Left cardiac atrium (tissue), 4 donors: ENCODE measurements around the gene ATP5MC2. TPM values are rescaled to one million over a fixed set of nuclear protein-coding genes. Genes with fewer than 3 reads are reported as not detected.

ENCODE experiments used
- ATAC-seq, 2 donors: fragments of 200-7000 bp; cut with Tn5 transposase; one replicate each; pipeline ENCODE4 v1.9.1; 2020; ENCODE audit warnings: mild to moderate bottlenecking in 2 of 2, moderate library complexity in 2 of 2
- DNase-seq: peaks from one replicate; pipeline ENCODE4 v3.0.0-alpha.2; 2020
- intact Hi-C, 2 donors: fragments of 100-400 bp; cut with DNase I; formaldehyde crosslinking; loops; one replicate each; pipeline versions ENCODE4 v1.14.1 to v1.15.1; 2022 to 2023
- total RNA-seq, 2 donors: library from RNA; stranded (reverse); fragmentation: NEBNext Ultra II Directional; extraction: Animal tissue kit (Norgen Biotek cat#: 25700); gene quantifications; one replicate each; pipeline ENCODE4 v1.2.1, GENCODE V29; 2021
- donor health status: DM: no; HTN: yes; CAD: no.
- donor health status: DM: no; HTN: yes; CAD: no; lungs with severe emphysema.
- donor health status: DM: yes; HTN: yes; CAD: no.
- donor health status: Dilated cardiomyopathy.

The ATP5MC2 gene
- total RNA-seq, 2 donors from 2014 or later, result 416 TPM

DNA sequence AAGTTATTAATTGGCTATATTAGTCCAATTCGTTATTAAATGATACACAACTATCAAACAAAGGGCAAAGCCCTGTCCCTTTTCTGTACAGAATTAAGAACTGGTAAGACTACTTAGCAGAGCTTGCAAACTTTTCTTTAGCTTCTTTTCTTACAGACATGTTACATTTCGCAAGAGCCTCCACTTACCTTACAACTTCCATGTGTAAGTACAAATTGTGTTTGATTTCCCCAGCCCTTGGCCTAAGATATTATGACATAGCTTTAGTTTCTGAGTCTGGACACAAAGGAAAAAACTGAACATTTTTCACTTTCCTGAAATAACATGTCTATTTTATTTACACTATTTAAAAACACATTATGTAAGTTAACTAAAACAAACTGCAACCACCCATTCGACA is 51.4 kb downstream of the ATP5MC2 start:
- intact Hi-C loops, result no loop called here
- no peak for ATAC-seq

GRCh38 chr12:53623548-53624385 is 52.1 kb downstream of the ATP5MC2 start:
- DNase-seq, result no peak
- ATAC-seq, result peak in 1 of 2 donors; percentile 6
- intact Hi-C loops, result no loop called here

More for the DNA sequence above, 51.4 kb downstream of the ATP5MC2 start:
- no peak for DNase-seq

DNA sequence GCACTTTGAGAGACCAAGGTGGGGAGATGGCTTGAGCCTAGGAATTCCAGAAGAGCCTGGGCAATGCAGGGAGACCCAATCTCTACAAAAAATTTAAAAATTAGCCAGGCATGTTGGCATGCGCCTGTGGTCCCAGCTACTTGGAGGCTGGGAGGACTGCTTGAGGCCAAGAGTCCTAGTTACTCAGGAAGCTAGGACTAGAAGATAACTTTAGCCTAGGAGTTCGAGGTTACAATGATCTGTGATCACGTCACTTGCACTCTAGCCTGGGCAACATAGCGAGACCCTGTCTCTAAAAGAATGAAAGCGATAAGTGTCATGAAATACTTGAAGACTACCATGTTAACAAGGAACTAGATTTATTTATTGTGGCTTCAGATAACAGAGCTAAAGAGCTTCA is 53.2 kb downstream of the ATP5MC2 start:
- intact Hi-C loops, result no loop called here
- no peak for ATAC-seq
- DNase-seq, result no peak

- no peak for ATAC-seq
- intact Hi-C loops, result no loop called here
- no peak for DNase-seq
Observed at GRCh38 chr12:53618275-53618674, 57.6 kb downstream of the ATP5MC2 start.

GRCh38 chr12:53617700-53618099 is 58.2 kb downstream of the ATP5MC2 start:
- no peak for ATAC-seq
- DNase-seq, result no peak

GRCh38 chr12:53616950-53617349 is 58.9 kb downstream of the ATP5MC2 start:
- ATAC-seq (no peak), DNase-seq (no peak)
- intact Hi-C loops, result no loop called here

More at GRCh38 chr12:53617700-53618099, 58.2 kb downstream of the ATP5MC2 start:
- intact Hi-C loops, result no loop called here

Other genes starting within 250 kb of the ATP5MC2 start
- 10 to 100 TPM; 73.5 to 90.2 TPM for gene PRR13, start 234.3 kb downstream of the ATP5MC2 start, total RNA-seq
- 100 to 1,000 TPM; 504 to 545 TPM for gene PCBP2, start 224.0 kb downstream of the ATP5MC2 start, total RNA-seq
- gene MAP3K12, start 176.6 kb downstream of the ATP5MC2 start, total RNA-seq, result 1 to 10 TPM; 9.1 to 9.7 TPM
- 10 to 100 TPM; 12.5 to 15.3 TPM for gene TARBP2, start 174.8 kb downstream of the ATP5MC2 start, total RNA-seq
- gene NPFF, start 168.6 kb downstream of the ATP5MC2 start, total RNA-seq, result not detected
- 10 to 100 TPM; 30.1 to 34.7 TPM for gene ATF7, start 49.7 kb downstream of the ATP5MC2 start, total RNA-seq
- 100 to 1,000 TPM; 141 to 160 TPM for gene CALCOCO1, start 51.4 kb upstream of the ATP5MC2 start, total RNA-seq
- 1 to 10 TPM; 1.4 to 1.9 TPM for gene CISTR, start 75.9 kb upstream of the ATP5MC2 start, total RNA-seq